AML-193 (cell line): ENCODE results near the gene GABBR1.
"Not testable (repeated sequence)": the region's sequence is repeated elsewhere in the genome, so short reads cannot be mapped to it uniquely, and the experiment has no call there.

Source experiments
- DNase-seq, 2 experiments: peaks; one replicate each; lab custom pipeline; 2025; lab: John Stamatoyannopoulos, UW

The GABBR1 gene

DNA sequence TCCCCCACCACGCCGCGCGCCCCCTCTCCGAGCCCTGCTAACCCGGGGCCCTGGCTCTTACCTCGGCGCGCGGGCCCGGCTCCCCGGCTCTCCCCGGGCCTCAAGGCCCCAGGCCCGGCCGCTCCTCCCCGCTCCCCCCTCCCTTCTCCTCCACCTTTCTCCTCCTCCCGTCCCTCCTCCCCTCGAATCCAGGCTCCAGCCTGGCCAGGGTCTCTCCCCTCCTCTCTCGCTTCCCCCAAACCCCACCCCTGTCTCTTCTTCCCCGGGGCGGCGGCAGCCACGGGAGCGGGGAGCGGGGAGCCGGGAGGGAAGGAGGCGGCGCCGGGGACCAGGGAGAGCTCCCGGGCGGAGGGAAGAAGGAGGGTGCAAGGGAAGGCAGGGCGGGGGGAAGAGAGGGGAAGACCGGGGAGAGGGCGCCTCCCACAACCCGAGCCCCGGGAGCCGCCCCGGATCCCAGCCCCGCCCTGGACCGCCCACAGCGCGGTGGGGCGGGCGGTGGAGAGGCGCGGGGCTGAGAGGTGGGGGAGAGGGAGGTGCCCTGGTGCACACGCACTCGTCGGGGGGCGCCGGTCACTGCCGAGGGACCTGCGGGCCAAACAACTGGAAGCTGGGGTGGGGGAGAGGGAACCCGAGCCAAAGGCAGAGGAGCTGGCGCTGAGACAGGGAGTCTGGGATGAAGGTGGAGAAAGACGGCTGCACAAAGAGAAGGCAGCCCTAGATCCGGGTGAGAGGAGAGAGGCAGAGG, at the start of gene GABBR1:
Gene GABBR1 (minus strand): TSS at position 395 of the 745 bp plus-strand sequence. CDS start 798 bp downstream, outside the sequence.
- DNase-seq = peak; percentile 28 to 40

DNA sequence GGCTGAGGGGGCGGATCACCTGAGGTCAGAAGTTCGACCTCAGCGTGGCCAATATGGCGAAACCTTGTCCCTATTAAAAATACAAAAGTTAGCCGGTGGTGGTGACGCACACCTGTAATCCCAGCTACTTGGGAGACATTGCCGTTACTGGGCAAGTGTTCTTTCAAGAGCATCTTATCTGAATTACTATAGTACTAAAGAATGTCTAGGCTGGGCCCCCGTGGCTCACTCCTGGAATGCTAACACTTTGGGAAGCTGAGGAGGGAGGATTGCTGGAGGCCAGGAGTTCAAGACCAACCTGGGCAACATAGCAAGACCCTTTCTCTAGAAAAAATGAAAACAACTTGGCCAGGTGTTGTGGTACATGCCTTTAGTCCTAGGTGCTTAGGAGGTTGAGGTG, 48.8 kb upstream of the GABBR1 start:
- no peak for DNase-seq

- no peak for DNase-seq
Measured at GRCh38 chr6:29680904-29681303, 47.9 kb upstream of the GABBR1 start, which contains the start of gene ZFP57. Gene ZFP57 (minus strand): TSS chr6:29681152. CDS start chr6:29677003, 4,149 bp downstream.

DNA sequence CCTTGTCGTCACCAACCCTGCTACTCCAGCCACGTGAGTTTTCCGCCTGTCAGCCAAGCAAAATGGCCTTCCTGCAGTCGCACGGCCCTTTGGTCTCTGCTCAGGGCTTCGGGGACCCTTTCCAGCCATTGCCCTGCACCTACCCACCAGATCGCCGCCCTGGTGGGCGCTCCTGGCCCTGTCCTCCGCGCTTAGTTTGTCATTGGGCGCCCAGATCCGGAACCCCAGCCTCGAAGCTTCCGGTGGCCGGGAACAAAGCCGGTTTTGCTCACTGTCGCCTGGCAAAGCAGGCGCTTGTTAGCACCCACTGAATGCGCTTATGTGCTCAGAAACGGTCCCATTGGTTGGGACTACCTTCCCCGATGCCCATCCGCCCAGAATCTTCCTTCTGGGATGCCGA, 47.4 kb upstream of the GABBR1 start:
- no peak for DNase-seq

- no peak for DNase-seq
Measured at GRCh38 chr6:29679962-29680361, 47.0 kb upstream of the GABBR1 start.

DNA sequence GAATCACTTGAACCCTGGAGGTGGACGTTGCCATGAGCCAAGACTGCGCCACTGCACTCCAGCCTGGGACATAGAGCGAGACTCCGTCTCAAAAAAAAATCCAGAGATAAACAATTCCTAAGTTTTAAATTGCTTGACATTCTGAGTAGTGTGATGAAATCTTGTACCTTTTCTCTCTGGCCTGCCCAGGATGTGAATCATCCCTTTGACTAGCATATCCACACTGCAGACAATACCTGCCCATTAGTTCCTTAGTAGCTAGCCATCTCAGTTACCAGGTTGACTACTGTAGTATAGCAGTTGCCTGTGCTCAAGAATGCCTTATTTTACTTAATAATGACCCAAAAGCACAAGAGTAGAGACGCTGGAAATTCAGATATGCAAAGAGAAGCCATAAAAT, 45.1 kb upstream of the GABBR1 start:
- no peak for DNase-seq

- no peak for DNase-seq
Measured at GRCh38 chr6:29676981-29677601, 44.1 kb upstream of the GABBR1 start.

GRCh38 chr6:29675561-29675960, 42.6 kb upstream of the GABBR1 start:
- DNase-seq = no peak

DNA sequence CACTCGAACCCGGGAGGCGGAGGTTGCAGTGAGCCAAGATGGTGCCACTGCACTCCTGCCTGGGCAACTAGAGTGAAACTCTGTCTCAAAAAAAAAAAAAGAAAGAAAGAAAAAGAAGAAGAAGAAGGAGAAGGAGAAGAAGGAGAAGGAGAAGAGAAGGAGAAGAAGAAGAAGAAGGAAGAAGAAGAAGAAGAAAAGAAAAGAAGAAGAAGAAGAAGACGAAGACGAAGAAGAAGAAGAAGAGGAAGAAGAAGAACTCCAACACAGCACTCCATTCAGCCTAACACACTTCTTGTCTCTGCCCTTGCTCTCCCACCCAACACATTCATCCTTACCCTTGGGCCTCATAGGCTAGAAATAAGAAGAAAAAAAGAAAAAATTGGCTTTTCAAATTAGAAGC, 41.0 kb upstream of the GABBR1 start:
- DNase-seq = no peak

GRCh38 chr6:29673161-29673560, 40.2 kb upstream of the GABBR1 start:
- DNase-seq = no peak

DNA sequence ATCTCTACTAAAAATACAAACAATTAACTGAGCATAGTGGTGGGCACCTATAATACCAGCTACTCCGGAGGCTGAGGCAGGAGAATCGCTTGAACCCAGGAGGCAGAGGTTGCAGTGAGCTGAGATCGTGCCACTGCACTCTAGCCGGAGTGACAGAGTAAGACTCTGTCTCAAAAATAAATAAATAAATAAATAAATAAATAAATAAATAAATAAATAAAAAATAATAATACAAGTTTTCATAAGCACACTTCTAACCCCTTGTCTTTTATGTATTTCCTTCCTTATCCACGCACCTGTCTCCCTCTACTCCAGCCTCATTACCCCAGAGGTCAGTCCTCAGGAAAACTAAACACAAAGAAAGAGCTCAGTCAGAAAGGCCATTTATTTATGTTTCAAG, 39.1 kb upstream of the GABBR1 start:
- not testable (repeated sequence) for DNase-seq

GRCh38 chr6:29671026-29671425, 38.0 kb upstream of the GABBR1 start:
- no peak for DNase-seq

DNA sequence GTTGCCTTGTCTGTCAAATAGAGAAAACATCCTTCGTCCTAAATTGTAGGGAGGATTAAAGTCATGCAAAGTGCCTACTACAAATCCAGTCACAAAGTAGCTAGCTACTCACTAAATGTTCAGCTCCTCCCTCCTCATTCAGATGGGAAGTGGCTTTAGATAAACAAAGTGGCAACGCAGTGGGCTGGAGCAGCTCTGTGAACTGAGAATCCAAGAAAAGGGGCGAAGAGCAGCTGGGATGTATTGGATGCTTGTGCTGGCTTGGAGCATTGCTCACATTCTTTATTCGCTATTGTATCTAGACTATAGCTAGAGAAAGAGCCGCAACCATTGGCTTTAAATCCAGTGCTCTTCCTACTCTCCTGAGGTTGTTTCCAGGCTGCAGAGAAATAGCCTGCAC, 34.2 kb upstream of the GABBR1 start:
- DNase-seq = no peak

DNA sequence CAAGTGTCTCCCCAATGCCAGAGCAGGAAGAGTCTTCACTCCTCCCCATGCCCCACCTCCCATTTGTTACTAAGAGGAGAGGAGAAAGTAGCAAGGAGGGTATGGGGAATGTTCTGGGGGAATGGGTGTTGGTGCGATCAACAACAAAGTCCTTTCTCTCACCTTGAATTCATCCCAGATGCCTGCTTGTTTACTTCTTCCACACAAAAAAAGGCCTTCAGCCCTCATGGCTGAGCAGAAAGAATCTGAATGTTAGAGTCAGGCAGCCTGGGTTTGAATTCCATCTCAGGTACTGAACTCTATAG, 33.8 kb upstream of the GABBR1 start:
- DNase-seq = no peak

GRCh38 chr6:29665942-29666825, 33.2 kb upstream of the GABBR1 start:
- no peak for DNase-seq

- no peak for DNase-seq
Measured at GRCh38 chr6:29663300-29664042, 30.5 kb upstream of the GABBR1 start.

DNA sequence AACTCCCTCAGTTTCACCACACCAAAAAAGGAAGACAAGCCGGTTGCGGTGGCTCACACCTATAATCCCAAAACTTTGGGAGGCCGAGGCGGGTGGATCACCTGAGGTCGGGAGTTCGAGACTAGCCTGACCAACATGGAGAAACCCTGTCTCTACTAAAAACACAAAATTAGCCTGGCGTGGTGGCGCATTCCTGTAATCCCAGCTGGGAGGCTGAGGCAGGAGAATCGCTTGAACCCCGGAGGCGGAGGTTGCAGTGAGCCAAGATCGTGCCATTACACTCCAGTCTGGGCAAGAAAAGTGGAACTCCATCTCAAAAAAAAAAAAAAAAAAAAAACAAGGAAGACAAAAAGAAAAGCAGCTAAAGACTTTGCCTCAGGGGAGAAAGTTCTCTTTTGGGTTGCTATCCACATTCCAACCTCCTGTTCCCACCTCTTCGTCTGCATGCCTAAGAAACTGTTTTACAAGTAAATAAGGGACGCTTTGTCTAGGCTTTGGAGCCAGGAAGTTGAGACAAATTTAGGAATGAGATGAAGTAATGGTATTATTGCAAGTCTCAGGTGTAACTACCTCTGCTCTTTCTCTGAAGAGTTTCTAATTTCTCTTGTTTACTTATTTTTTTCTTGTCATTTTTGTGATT, 28.6 kb upstream of the GABBR1 start:
- not testable (repeated sequence) for DNase-seq

GRCh38 chr6:29661071-29661470, 28.1 kb upstream of the GABBR1 start:
- no peak for DNase-seq

DNA sequence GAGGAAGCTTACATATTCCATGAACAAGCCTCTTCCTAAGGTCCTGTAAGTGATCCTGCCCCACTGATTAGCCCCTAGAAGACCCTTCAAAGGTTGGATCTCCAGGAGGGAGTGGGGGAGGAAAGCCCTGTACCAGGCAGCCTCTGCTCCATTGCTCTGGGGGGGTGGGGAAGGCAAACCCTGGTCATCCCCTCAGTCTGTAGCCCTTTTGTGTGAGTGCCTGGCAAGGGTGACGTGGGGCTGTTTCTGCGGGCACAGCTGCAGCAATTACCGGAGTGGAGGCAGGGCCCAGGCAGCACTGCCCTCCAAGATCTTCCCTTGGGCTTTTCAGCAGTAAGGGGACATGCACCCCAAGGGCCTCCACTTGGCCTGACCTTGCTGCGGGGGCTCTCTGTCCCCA, 23.8 kb upstream of the GABBR1 start, which contains the start of gene MOG:
Gene MOG (plus strand): TSS at position 295 of the 400 bp plus-strand sequence. CDS start 118 bp downstream, outside the sequence.
- DNase-seq = no peak

DNA sequence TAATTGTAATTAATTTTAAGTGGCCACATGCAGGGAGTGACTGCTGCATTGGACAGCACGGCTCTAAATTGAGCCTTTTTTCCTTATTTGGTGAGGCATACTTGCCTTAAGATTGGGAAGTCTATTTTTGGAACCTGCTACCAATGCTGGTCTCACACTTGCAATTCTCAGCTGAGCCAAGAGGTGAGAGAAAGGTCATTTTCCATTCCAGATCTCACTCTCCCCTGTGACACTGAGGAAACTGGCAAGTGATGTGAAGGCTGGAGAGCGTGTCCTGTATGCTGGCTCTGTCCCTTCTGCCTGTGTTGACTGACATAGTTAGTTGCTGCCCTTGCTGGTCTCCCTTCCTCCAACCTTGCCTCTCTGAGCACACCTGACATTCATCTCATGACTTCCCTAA, 23.2 kb upstream of the GABBR1 start:
- DNase-seq = no peak

- no peak for DNase-seq
Measured at GRCh38 chr6:29655658-29656057, 22.7 kb upstream of the GABBR1 start.
